ENCODE data around the gene RBM4B. TPM values are rescaled to one million over a fixed set of nuclear protein-coding genes. Genes with fewer than 3 reads are reported as not detected.

Gene RBM4B
- total and polyA plus RNA-seq, 2 of the 13 experiments (the other 11 are each of a cell fraction or from before 2014, with no cell fraction given) = 25.8 to 32.4 TPM

DNA sequence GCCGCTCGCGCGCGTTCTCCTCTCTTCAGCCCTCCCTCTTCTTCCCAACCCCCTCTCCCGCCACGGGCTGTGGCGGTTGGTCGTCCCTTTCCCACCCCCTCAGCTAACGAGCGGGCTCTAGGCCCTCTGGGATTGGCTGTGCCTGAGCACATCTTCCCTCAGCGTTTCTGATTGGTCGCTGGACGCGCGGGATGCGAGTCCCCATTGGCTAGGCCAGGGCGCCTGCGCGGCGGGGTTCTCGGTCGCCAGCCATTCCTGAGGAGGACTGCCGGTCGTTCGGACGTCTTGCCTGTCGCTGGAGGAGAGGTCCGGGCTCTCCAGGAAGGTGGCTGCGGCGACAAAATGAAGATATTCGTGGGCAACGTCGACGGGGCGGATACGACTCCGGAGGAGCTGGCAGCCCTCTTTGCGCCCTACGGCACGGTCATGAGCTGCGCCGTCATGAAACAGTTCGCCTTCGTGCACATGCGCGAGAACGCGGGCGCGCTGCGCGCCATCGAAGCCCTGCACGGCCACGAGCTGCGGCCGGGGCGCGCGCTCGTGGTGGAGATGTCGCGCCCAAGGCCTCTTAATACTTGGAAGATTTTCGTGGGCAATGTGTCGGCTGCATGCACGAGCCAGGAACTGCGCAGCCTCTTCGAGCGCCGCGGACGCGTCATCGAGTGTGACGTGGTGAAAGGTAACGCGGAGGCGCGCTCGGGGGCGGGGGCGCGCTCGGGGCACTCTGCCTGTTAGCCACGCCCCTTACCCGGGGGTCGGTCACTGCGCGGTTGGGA, 61.1 kb downstream of the RBM4B start, which contains the start of gene RBM14 (continued):
- TF ChIP-seq, protein P1, sequence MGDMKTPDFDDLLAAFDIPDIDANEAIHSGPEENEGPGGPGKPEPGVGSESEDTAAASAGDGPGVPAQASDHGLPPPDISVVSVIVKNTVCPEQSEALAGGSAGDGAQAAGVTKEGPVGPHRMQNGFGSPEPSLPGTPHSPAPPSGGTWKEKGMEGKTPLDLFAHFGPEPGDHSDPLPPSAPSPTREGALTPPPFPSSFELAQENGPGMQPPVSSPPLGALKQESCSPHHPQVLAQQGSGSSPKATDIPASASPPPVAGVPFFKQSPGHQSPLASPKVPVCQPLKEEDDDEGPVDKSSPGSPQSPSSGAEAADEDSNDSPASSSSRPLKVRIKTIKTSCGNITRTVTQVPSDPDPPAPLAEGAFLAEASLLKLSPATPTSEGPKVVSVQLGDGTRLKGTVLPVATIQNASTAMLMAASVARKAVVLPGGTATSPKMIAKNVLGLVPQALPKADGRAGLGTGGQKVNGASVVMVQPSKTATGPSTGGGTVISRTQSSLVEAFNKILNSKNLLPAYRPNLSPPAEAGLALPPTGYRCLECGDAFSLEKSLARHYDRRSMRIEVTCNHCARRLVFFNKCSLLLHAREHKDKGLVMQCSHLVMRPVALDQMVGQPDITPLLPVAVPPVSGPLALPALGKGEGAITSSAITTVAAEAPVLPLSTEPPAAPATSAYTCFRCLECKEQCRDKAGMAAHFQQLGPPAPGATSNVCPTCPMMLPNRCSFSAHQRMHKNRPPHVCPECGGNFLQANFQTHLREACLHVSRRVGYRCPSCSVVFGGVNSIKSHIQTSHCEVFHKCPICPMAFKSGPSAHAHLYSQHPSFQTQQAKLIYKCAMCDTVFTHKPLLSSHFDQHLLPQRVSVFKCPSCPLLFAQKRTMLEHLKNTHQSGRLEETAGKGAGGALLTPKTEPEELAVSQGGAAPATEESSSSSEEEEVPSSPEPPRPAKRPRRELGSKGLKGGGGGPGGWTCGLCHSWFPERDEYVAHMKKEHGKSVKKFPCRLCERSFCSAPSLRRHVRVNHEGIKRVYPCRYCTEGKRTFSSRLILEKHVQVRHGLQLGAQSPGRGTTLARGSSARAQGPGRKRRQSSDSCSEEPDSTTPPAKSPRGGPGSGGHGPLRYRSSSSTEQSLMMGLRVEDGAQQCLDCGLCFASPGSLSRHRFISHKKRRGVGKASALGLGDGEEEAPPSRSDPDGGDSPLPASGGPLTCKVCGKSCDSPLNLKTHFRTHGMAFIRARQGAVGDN (CRISPR knock-in tag; IDR thresholded peaks at IDR 0.05) = peak; percentile 95
- TF ChIP-seq ZSCAN25 (CRISPR knock-in tag; IDR thresholded peaks at IDR 0.05) = peak; percentile 55; the same call in 1 of the 2 replicates
- TF ChIP-seq SMAD3 (CRISPR knock-in tag; IDR thresholded peaks at IDR 0.05) = peak; percentile 37; the same call in 1 of the 2 replicates
- peak; percentile 19; the same call in 1 of the 2 replicates for TF ChIP-seq MYNN (CRISPR knock-in tag; IDR thresholded peaks at IDR 0.05; ENCODE audit: low read depth)
- TF ChIP-seq ZBTB8A (CRISPR knock-in tag; IDR thresholded peaks at IDR 0.05; ENCODE audit: borderline replicate concordance, low read depth) = peak; percentile 57; the same call in 1 of the 2 replicates
- peak; percentile 99 for TF ChIP-seq NFYC (CRISPR knock-in tag; IDR thresholded peaks at IDR 0.05)
- TF ChIP-seq ZNF382 (CRISPR knock-in tag; IDR thresholded peaks at IDR 0.05; ENCODE audit: borderline replicate concordance) = no peak
- TF ChIP-seq CENPX (CRISPR knock-in tag; IDR thresholded peaks at IDR 0.05) = no peak
- TF ChIP-seq, protein P2, sequence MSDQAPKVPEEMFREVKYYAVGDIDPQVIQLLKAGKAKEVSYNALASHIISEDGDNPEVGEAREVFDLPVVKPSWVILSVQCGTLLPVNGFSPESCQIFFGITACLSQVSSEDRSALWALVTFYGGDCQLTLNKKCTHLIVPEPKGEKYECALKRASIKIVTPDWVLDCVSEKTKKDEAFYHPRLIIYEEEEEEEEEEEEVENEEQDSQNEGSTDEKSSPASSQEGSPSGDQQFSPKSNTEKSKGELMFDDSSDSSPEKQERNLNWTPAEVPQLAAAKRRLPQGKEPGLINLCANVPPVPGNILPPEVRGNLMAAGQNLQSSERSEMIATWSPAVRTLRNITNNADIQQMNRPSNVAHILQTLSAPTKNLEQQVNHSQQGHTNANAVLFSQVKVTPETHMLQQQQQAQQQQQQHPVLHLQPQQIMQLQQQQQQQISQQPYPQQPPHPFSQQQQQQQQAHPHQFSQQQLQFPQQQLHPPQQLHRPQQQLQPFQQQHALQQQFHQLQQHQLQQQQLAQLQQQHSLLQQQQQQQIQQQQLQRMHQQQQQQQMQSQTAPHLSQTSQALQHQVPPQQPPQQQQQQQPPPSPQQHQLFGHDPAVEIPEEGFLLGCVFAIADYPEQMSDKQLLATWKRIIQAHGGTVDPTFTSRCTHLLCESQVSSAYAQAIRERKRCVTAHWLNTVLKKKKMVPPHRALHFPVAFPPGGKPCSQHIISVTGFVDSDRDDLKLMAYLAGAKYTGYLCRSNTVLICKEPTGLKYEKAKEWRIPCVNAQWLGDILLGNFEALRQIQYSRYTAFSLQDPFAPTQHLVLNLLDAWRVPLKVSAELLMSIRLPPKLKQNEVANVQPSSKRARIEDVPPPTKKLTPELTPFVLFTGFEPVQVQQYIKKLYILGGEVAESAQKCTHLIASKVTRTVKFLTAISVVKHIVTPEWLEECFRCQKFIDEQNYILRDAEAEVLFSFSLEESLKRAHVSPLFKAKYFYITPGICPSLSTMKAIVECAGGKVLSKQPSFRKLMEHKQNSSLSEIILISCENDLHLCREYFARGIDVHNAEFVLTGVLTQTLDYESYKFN (CRISPR knock-in tag; conservative IDR thresholded peaks at IDR 0.05) = peak; percentile 60
- TF ChIP-seq GATA4 (IDR thresholded peaks at IDR 0.05; ENCODE audit: borderline replicate concordance, low read depth) = 0 out of 2 replicates have a peak, but pooled peaks have one; percentile 51
- TF ChIP-seq ZNF615 (CRISPR knock-in tag; IDR thresholded peaks at IDR 0.05; ENCODE audit: borderline replicate concordance) = no peak
- peak; percentile 25; the same call in 1 of the 2 replicates for TF ChIP-seq FOXK2 (IDR thresholded peaks at IDR 0.05)
- TF ChIP-seq MED1 (CRISPR knock-in tag; IDR thresholded peaks at IDR 0.05) = peak; percentile 69
- 0 out of 2 replicates have a peak, but pooled peaks have one; percentile 1 for TF ChIP-seq ZNF17 (CRISPR knock-in tag; IDR thresholded peaks at IDR 0.05)
- TF ChIP-seq, protein P3, sequence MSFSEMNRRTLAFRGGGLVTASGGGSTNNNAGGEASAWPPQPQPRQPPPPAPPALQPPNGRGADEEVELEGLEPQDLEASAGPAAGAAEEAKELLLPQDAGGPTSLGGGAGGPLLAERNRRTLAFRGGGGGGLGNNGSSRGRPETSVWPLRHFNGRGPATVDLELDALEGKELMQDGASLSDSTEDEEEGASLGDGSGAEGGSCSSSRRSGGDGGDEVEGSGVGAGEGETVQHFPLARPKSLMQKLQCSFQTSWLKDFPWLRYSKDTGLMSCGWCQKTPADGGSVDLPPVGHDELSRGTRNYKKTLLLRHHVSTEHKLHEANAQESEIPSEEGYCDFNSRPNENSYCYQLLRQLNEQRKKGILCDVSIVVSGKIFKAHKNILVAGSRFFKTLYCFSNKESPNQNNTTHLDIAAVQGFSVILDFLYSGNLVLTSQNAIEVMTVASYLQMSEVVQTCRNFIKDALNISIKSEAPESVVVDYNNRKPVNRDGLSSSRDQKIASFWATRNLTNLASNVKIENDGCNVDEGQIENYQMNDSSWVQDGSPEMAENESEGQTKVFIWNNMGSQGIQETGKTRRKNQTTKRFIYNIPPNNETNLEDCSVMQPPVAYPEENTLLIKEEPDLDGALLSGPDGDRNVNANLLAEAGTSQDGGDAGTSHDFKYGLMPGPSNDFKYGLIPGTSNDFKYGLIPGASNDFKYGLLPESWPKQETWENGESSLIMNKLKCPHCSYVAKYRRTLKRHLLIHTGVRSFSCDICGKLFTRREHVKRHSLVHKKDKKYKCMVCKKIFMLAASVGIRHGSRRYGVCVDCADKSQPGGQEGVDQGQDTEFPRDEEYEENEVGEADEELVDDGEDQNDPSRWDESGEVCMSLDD (CRISPR knock-in tag; IDR thresholded peaks at IDR 0.05; ENCODE audit: borderline replicate concordance) = peak; percentile 53; the same call in 1 of the 2 replicates
- TF ChIP-seq, protein P4, sequence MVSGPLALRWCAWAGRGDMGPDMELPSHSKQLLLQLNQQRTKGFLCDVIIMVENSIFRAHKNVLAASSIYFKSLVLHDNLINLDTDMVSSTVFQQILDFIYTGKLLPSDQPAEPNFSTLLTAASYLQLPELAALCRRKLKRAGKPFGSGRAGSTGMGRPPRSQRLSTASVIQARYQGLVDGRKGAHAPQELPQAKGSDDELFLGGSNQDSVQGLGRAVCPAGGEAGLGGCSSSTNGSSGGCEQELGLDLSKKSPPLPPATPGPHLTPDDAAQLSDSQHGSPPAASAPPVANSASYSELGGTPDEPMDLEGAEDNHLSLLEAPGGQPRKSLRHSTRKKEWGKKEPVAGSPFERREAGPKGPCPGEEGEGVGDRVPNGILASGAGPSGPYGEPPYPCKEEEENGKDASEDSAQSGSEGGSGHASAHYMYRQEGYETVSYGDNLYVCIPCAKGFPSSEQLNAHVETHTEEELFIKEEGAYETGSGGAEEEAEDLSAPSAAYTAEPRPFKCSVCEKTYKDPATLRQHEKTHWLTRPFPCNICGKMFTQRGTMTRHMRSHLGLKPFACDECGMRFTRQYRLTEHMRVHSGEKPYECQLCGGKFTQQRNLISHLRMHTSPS (CRISPR knock-in tag; IDR thresholded peaks at IDR 0.05; ENCODE audit: low read depth) = 0 out of 2 replicates have a peak, but pooled peaks have one; percentile 8

Measured in HepG2 (cell line).